ENCODE data around the gene ARFGAP2.
"Not testable (repeated sequence)": the region's sequence is repeated elsewhere in the genome, so short reads cannot be mapped to it uniquely, and the experiment has no call there.

The ARFGAP2 gene

GRCh38 chr11:47127213-47127612 lies 49.5 kb downstream of the ARFGAP2 start:
- H3K9ac ChIP-seq (ENCODE audit: insufficient read length) = no peak overlapping the region
- TF ChIP-seq POLR2AphosphoS5 (IDR thresholded peaks at IDR 0.05; ENCODE audit: borderline replicate concordance, low read depth, low read length) (no peak), EZH2 (IDR thresholded peaks at IDR 0.05) (no peak)
- H3K9me3 ChIP-seq (ENCODE audit: low read depth, low read length) = no peaks in the 10 kb centered on the region
- no peak overlapping the region for H3K4me3 ChIP-seq
- no peak overlapping the region for H3K27ac ChIP-seq
- DNase-seq (ENCODE audit: low read depth, low spot score) = no peak
- no peaks in the 10 kb centered on the region for H3K36me3 ChIP-seq (ENCODE audit: insufficient read depth, low read length)

GRCh38 chr11:47125083-47125482 lies 51.6 kb downstream of the ARFGAP2 start:
- no peak overlapping the region for H3K27ac ChIP-seq
- H3K9ac ChIP-seq (ENCODE audit: insufficient read length) = no peak overlapping the region
- no peak overlapping the region for H3K4me3 ChIP-seq

GRCh38 chr11:47124675-47125074 lies 52.0 kb downstream of the ARFGAP2 start:
- Histone ChIP-seq H3K4me3 (no peak overlapping the region), H3K27ac (no peak overlapping the region), H3K36me3 (ENCODE audit: insufficient read depth, low read length) (no peaks in the 10 kb centered on the region), H3K9ac (ENCODE audit: insufficient read length) (no peak overlapping the region), H3K9me3 (ENCODE audit: low read depth, low read length) (no peaks in the 10 kb centered on the region)
- no peak for DNase-seq (ENCODE audit: low read depth, low spot score)
- TF ChIP-seq EZH2 (IDR thresholded peaks at IDR 0.05) (no peak), FOXP2 (optimal IDR thresholded peaks at IDR 0.05; ENCODE audit: control extremely low read depth, extremely low read length, insufficient read depth) (no peak), POLR2AphosphoS5 (IDR thresholded peaks at IDR 0.05; ENCODE audit: borderline replicate concordance, low read depth, low read length) (no peak)

More at GRCh38 chr11:47125083-47125482, 51.6 kb downstream of the ARFGAP2 start:
- Histone ChIP-seq H3K36me3 (ENCODE audit: insufficient read depth, low read length) (no peaks in the 10 kb centered on the region), H3K9me3 (ENCODE audit: low read depth, low read length) (no peaks in the 10 kb centered on the region)
- DNase-seq (ENCODE audit: low read depth, low spot score) = no peak
- TF ChIP-seq FOXP2 (optimal IDR thresholded peaks at IDR 0.05; ENCODE audit: control extremely low read depth, extremely low read length, insufficient read depth) (no peak), EZH2 (IDR thresholded peaks at IDR 0.05) (no peak), POLR2AphosphoS5 (IDR thresholded peaks at IDR 0.05; ENCODE audit: borderline replicate concordance, low read depth, low read length) (no peak)

GRCh38 chr11:47123094-47123493 lies 53.6 kb downstream of the ARFGAP2 start:
- Histone ChIP-seq H3K4me3 (no peak overlapping the region), H3K9ac (ENCODE audit: insufficient read length) (no peak overlapping the region), H3K9me3 (ENCODE audit: low read depth, low read length) (no peaks in the 10 kb centered on the region), H3K27ac (no peak overlapping the region), H3K36me3 (ENCODE audit: insufficient read depth, low read length) (no peaks in the 10 kb centered on the region)
- DNase-seq (ENCODE audit: low read depth, low spot score) = no peak
- TF ChIP-seq FOXP2 (optimal IDR thresholded peaks at IDR 0.05; ENCODE audit: control extremely low read depth, extremely low read length, insufficient read depth) (no peak), EZH2 (IDR thresholded peaks at IDR 0.05) (no peak), POLR2AphosphoS5 (IDR thresholded peaks at IDR 0.05; ENCODE audit: borderline replicate concordance, low read depth, low read length) (no peak)

- no peak overlapping the region for H3K27ac ChIP-seq
- H3K36me3 ChIP-seq (ENCODE audit: insufficient read depth, low read length) = no peaks in the 10 kb centered on the region
- no peaks in the 10 kb centered on the region for H3K9me3 ChIP-seq (ENCODE audit: low read depth, low read length)
- H3K9ac ChIP-seq (ENCODE audit: insufficient read length) = no peak overlapping the region
- H3K4me3 ChIP-seq = no peak overlapping the region
- no peak for TF ChIP-seq POLR2AphosphoS5 (IDR thresholded peaks at IDR 0.05; ENCODE audit: borderline replicate concordance, low read depth, low read length)
- no peak for TF ChIP-seq EZH2 (IDR thresholded peaks at IDR 0.05)
- no peak for TF ChIP-seq FOXP2 (optimal IDR thresholded peaks at IDR 0.05; ENCODE audit: control extremely low read depth, extremely low read length, insufficient read depth)
- no peak for DNase-seq (ENCODE audit: low read depth, low spot score)
Measured at GRCh38 chr11:47121731-47122130, 54.9 kb downstream of the ARFGAP2 start.

GRCh38 chr11:47121056-47121455 lies 55.6 kb downstream of the ARFGAP2 start:
- Histone ChIP-seq H3K4me3 (no peak overlapping the region), H3K36me3 (ENCODE audit: insufficient read depth, low read length) (no peaks in the 10 kb centered on the region), H3K9ac (ENCODE audit: insufficient read length) (no peak overlapping the region), H3K9me3 (ENCODE audit: low read depth, low read length) (no peaks in the 10 kb centered on the region), H3K27ac (no peak overlapping the region)
- no peak for DNase-seq (ENCODE audit: low read depth, low spot score)
- TF ChIP-seq FOXP2 (optimal IDR thresholded peaks at IDR 0.05; ENCODE audit: control extremely low read depth, extremely low read length, insufficient read depth) (no peak), EZH2 (IDR thresholded peaks at IDR 0.05) (no peak), POLR2AphosphoS5 (IDR thresholded peaks at IDR 0.05; ENCODE audit: borderline replicate concordance, low read depth, low read length) (no peak)

GRCh38 chr11:47118958-47119688 lies 57.6 kb downstream of the ARFGAP2 start:
- DNase-seq (ENCODE audit: low read depth, low spot score); H3K9me3 ChIP-seq (ENCODE audit: low read depth, low read length); H3K4me3 ChIP-seq; H3K36me3 ChIP-seq (ENCODE audit: insufficient read depth, low read length); H3K9ac ChIP-seq (ENCODE audit: insufficient read length); H3K27ac ChIP-seq: not testable (repeated sequence)
